HG02588 (cell line): Measurements from ENCODE around the gene CAT.
A peak's percentile ranks its signal among the peaks of the same experiment; 100 is the strongest.

Source experiments
- ATAC-seq: cut with Tn5 transposase; IDR thresholded peaks from one replicate; pipeline ENCODE4 v1.9.1; 2021; ENCODE audit warnings: mild to moderate bottlenecking, moderate library complexity; ENCODE audit not compliant: unreplicated experiment

CAT gene

GRCh38 chr11:34493926-34494595 is 55.3 kb downstream of the CAT start:
- no peak for ATAC-seq

- ATAC-seq = no peak
These were observed 56.5 kb downstream of the CAT start for GRCh38 chr11:34495239-34495723.

GRCh38 chr11:34495724-34496377 is 57.1 kb downstream of the CAT start:
- no peak for ATAC-seq

- ATAC-seq = no peak
These were observed 61.2 kb downstream of the CAT start for GRCh38 chr11:34499719-34500500.

GRCh38 chr11:34501500-34501899 is 62.8 kb downstream of the CAT start:
- no peak for ATAC-seq

- ATAC-seq = no peak
These were observed 63.2 kb downstream of the CAT start for GRCh38 chr11:34501949-34502348.

- no peak for ATAC-seq
These were observed 64.2 kb downstream of the CAT start for GRCh38 chr11:34502949-34503348.

- no peak for ATAC-seq
These were observed 67.1 kb downstream of the CAT start for GRCh38 chr11:34505874-34506273.

GRCh38 chr11:34507156-34507555 is 68.4 kb downstream of the CAT start:
- ATAC-seq = no peak

GRCh38 chr11:34507610-34508009 is 68.9 kb downstream of the CAT start:
- no peak for ATAC-seq

GRCh38 chr11:34508524-34508923 is 69.8 kb downstream of the CAT start:
- ATAC-seq = no peak

- ATAC-seq = no peak
These were observed 70.7 kb downstream of the CAT start for GRCh38 chr11:34509336-34509876.

- no peak for ATAC-seq
These were observed 71.5 kb downstream of the CAT start for GRCh38 chr11:34510218-34510617.

GRCh38 chr11:34510673-34511072 is 71.9 kb downstream of the CAT start:
- no peak for ATAC-seq

GRCh38 chr11:34512840-34513681 is 74.3 kb downstream of the CAT start:
- ATAC-seq = peak; percentile 82

- no peak for ATAC-seq
These were observed 75.1 kb downstream of the CAT start, which contains the start of gene ELF5 for GRCh38 chr11:34513682-34514449. Gene ELF5 (minus strand): TSS chr11:34513794. CDS start chr11:34505749, 8,045 bp downstream.

GRCh38 chr11:34514597-34514996 is 75.9 kb downstream of the CAT start:
- ATAC-seq = no peak

GRCh38 chr11:34516247-34517040 is 77.7 kb downstream of the CAT start:
- no peak for ATAC-seq
